ENCODE data around the gene TUBA3E.
A peak's percentile ranks its signal among the peaks of the same experiment; 100 is the strongest.
"Not testable (repeated sequence)": the region's sequence is repeated elsewhere in the genome, so short reads cannot be mapped to it uniquely, and the experiment has no call there.

TUBA3E gene

DNA sequence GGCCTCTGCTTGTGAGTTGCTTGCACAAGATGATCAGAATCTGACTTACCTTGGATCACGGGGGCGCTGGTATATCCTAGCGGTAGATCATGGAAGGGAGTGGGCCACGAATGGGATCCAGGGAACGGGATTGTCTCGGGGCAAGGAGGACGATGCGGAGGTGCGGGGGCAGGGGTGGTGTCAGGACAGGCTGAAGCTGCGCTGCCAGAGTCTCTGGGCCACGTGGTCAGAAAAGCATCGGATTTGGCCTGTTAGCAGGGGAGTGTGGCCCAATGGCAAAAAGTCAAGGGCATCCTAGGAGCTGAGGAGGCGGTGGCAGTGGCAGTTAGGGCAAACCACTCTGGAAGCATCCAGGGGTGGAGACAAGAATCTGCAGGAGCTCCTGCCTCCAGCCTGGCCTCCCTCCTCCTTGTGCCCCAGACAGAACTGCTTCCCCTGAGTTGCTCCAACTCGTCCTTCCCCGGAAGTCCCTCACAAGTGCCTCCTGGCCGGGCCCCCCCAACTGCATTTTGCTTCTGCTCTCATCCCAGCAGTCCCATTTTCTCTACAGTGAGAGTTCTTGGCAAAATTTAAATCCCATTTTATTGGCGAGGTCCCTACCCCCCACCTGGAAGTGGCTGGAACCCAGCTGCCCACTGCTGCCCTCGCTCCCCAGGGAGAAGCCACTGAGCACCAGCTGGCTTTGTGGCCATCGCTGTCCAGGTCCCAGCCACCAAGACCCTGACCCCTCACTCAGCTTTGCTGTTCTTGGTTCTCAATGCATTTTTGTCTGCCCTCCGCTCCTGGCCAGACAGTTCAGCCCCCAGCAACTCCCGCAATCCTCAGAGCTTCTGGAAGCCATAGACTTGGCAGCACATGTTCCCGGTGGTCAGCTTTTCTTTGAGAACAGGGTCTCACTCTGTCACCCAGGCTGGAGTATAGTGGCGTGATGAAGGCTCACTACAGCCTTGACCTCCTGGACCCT, 47.8 kb downstream of the TUBA3E start:
- DNase-seq (ENCODE audit: low read depth in 1 of 2, low spot score in 1 of 2), result no peak

DNA sequence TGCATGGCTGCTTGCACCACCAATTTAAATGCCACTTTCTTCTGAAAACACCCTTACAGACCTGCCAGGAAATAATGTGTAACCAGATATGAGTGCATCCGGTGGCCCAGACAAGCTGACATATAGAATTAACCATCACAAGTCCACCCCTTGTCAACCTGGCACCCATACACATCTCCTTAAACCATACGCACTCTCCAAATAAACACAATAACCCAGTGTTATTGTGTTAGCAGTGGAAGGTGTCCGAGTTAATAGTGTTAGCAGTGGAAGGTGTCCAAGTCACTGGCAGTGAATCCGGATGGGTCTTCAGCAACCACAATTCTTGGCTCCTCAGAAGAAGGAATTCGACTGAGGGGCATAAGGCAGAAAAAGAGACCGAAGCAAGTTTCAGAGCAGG, 49.7 kb downstream of the TUBA3E start:
- DNase-seq (ENCODE audit: low read depth in 1 of 2, low spot score in 1 of 2), result not testable (repeated sequence)

DNA sequence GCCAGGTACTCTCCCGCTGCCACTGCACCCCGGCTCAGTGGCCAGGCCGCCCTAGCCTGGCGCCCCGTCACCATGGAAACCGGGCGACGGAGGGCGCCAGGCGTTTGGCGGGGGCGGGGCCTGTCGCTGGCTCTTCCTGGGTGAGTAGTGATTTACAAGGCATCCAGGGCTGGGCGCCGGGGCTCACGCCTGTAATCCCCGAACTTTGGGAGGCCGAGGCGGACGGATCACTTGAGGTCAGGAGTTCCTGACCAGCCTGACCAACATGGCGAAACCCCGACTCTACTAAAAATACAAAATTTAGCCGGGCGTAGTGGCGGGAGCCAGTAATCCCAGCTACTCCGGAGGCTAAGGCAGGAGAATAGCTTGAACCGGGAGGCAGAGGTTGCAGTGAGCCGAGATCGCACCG, 53.2 kb downstream of the TUBA3E start, which contains the start of gene CCDC74B:
Gene CCDC74B (minus strand): TSS at position 107 of the 409 bp plus-strand sequence. CDS start 116 bp downstream, outside the sequence.
- peak; percentile 14 to 20 for DNase-seq (ENCODE audit: low read depth in 1 of 2, low spot score in 1 of 2)

DNA sequence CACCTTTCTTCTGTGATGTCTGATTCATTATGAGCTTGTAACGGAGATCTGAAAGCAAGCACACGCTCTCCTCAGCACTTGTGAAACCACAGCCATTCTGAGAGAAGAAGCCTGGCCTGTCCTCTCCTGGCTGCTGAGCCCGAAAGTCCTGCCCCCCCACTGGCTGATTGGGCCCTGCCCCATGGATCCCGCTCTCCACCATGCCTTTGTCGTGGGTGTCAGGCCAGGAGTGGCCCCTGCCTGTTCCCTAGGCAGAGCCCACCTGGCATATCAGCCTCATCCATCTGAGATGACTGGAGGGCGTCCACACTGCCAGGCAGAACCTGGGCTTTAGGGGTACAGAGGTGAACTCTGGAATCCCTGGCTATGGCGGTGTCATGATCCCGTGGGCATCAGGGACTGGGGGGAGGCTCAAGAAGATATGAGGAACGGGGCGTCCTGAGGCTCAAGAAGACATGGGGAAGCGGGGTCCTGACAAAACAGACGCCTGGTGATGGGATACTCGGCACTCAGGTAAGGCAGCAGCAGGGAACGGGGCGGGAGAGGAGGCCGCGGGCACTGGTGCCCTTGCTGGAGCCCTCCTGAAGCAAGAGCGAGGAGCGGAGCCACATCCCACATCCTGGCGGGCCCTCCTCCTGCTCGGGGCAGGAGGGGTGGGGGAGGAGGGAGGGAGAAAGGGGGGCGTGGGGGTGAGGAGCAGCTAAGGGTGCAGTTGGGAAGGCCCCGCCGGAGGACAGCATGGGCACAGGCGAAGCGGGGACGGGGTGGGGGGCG, 54.8 kb downstream of the TUBA3E start:
- DNase-seq (ENCODE audit: low read depth in 1 of 2, low spot score in 1 of 2), result not testable (repeated sequence)

DNA sequence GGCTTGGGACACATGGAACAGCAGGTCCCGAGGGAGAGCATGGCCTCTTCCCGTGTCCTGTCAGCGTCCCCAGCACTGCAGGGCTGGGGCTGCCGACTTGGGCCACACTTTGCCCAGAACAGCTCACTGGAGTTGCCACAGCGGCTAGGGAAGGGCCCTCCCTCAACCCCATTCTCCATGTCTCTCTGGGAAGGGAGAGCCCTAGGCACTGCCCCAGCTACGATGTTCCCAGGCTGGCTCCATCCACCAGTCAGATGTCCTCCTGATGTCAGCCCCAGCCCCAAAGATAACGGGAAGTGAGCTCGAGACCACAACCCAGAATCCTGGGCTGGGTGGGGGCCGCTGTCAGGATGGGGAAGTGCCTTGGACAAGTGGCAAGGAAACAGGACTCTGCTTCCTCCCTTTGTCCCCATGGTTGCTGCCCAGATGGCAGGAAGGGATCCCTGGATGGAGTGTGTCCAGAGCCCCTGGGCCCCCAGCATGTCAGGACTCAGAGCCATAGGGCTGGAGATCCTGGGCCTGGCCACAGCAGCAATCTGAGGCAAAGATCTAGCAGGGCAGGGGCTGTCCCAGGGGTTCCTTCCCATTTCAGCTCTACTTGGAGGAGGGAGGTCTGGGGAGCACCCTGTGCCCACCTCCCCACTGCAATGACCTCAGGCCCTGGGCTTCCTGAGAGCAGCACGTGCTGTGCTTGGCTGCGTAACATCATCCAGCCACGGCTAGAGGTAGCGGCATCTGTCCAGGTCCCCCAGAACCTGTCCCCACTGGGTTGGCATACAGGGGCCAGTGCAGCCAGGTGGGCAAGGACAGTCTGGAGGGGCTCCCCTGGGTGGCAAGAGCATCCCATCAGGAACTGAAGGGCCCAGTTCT, 55.6 kb downstream of the TUBA3E start:
- not testable (repeated sequence) for DNase-seq (ENCODE audit: low read depth in 1 of 2, low spot score in 1 of 2)

Data from activated T-helper 1 cell treated with anti-CD3 and anti-CD28 coated beads, Interleukin-2, amount 50 U/mL, for 16 hours (primary cell).